Measurements from ENCODE around the gene TMEM8B. TPM values are rescaled to one million over a fixed set of nuclear protein-coding genes. Genes with fewer than 3 reads are reported as not detected.

The TMEM8B gene
- total RNA-seq, 1 experiment from 2014 or later: 9.3 TPM

DNA sequence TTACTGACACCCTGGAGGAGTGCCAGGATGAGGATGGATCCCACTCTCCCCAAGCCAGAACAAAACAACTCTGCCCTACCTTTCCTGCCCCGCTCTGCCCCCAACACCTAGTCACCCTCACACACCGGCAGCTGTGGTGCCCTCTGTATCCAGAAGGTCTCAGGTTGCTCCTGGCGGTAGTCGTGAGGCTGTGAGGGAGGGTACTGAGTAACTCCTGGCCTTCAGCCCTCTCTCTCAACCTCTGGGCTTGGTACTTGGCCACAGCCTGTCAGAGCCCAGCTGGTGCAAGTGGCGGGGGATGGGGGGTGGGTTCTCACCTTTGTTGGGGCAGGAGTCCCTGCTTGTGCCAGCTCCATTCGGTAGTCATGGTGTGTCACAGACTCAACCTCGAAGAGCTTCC, 18.9 kb upstream of the TMEM8B start:
- no peak overlapping the region for H2AFZ ChIP-seq (ENCODE audit: low read length)
- Mint-ChIP-seq H3K36me3 (ENCODE audit: insufficient read depth in 1 of 3, low read depth in 3 of 3) (peaks cover 9 to 18% (median 16%) of the 10 kb centered on the region in 3 experiments), H3K9me3 (no peaks in the 10 kb centered on the region; a peak in 1 of 5 replicates), H3K4me3 (no peak overlapping the region; a peak in 1 of 5 replicates), H3K27me3 (ENCODE audit: low read depth) (peaks cover 5% of the 10 kb centered on the region), H3K27ac (no peak overlapping the region), H3K4me1 (peaks cover 17 to 18% of the 10 kb centered on the region in 2 experiments)
- H2BK120ac ChIP-seq (ENCODE audit: low read depth, low read length, poor library complexity, severe bottlenecking): no peak overlapping the region
- H3T11ph ChIP-seq (ENCODE audit: low read length): no peak overlapping the region
- H2BK5ac ChIP-seq (ENCODE audit: insufficient read length, low read length): no peak overlapping the region
- H3K9me3 ChIP-seq (ENCODE audit: control insufficient read depth, low read depth, low read length): no peaks in the 10 kb centered on the region
- H3K27me3 ChIP-seq (ENCODE audit: insufficient read depth, low read length): no peaks in the 10 kb centered on the region
- H4K91ac ChIP-seq (ENCODE audit: insufficient read length, low read depth, low read length): no peak overlapping the region
- WGBS (ENCODE audit: extremely low coverage, insufficient read length, low lambda C conversion rate): no CpG with 5 or more reads among the region's 7 CpGs
- no peaks in the 10 kb centered on the region for H3K79me1 ChIP-seq (ENCODE audit: insufficient read depth, low read depth, low read length, poor library complexity, severe bottlenecking)
- H2BK12ac ChIP-seq (ENCODE audit: insufficient read length, low read depth, low read length): no peak overlapping the region
- no peak for DNase-seq
- TF ChIP-seq, protein P1, sequence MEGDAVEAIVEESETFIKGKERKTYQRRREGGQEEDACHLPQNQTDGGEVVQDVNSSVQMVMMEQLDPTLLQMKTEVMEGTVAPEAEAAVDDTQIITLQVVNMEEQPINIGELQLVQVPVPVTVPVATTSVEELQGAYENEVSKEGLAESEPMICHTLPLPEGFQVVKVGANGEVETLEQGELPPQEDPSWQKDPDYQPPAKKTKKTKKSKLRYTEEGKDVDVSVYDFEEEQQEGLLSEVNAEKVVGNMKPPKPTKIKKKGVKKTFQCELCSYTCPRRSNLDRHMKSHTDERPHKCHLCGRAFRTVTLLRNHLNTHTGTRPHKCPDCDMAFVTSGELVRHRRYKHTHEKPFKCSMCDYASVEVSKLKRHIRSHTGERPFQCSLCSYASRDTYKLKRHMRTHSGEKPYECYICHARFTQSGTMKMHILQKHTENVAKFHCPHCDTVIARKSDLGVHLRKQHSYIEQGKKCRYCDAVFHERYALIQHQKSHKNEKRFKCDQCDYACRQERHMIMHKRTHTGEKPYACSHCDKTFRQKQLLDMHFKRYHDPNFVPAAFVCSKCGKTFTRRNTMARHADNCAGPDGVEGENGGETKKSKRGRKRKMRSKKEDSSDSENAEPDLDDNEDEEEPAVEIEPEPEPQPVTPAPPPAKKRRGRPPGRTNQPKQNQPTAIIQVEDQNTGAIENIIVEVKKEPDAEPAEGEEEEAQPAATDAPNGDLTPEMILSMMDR (conservative IDR thresholded peaks at IDR 0.05): no peak
- no peak overlapping the region for H3K27ac ChIP-seq (ENCODE audit: insufficient read length, low read depth, low read length)
- no peak overlapping the region for H3K4me2 ChIP-seq (ENCODE audit: insufficient read depth, insufficient read length, low read length)
- H2BK15ac ChIP-seq (ENCODE audit: low read depth, low read length): no peak overlapping the region
- H3K4ac ChIP-seq (ENCODE audit: low read depth, low read length): no peak overlapping the region
- no peak overlapping the region for H4K5ac ChIP-seq (ENCODE audit: insufficient read length, low read depth, low read length)
- no peak overlapping the region for H3K14ac ChIP-seq (ENCODE audit: insufficient read depth, low read length)
- no peaks in the 10 kb centered on the region for H4K20me1 ChIP-seq (ENCODE audit: control insufficient read depth, insufficient read depth, insufficient read length)
- no peaks in the 10 kb centered on the region for H3K79me2 ChIP-seq (ENCODE audit: insufficient read depth, low read length)
- no peak overlapping the region for H3K9ac ChIP-seq (ENCODE audit: extremely low read depth, insufficient read length, low read length)
- H3K23me2 ChIP-seq (ENCODE audit: insufficient read length, low read depth, low read length, poor library complexity, severe bottlenecking): peaks cover 9% of the 10 kb centered on the region
- H3K56ac ChIP-seq (ENCODE audit: insufficient read length, low read depth, low read length): no peak overlapping the region
- no peak overlapping the region for H2BK20ac ChIP-seq (ENCODE audit: low read depth, low read length, poor library complexity, severe bottlenecking)
- H4K8ac ChIP-seq (replicated peaks; ENCODE audit: insufficient read length, low read depth, low read length): no peak overlapping the region
- no peak overlapping the region for H3K18ac ChIP-seq (ENCODE audit: insufficient read length, low read depth, low read length)
- no peak overlapping the region for H2AK5ac ChIP-seq (ENCODE audit: insufficient read length, low read length)
- no peaks in the 10 kb centered on the region for H3K4me1 ChIP-seq (ENCODE audit: insufficient read depth, low read length)
- no peak overlapping the region for H3K23ac ChIP-seq (ENCODE audit: insufficient read length, low read depth, low read length)
